HPDE6-E6E7 (cell line): Measurements from ENCODE around the gene GAS7.

ENCODE experiments used
- DNase-seq: peaks from one replicate; pipeline ENCODE4 v3.0.0; 2011; ENCODE audit warnings: missing footprints; ENCODE audit errors: extremely low spot score

GAS7 gene

DNA sequence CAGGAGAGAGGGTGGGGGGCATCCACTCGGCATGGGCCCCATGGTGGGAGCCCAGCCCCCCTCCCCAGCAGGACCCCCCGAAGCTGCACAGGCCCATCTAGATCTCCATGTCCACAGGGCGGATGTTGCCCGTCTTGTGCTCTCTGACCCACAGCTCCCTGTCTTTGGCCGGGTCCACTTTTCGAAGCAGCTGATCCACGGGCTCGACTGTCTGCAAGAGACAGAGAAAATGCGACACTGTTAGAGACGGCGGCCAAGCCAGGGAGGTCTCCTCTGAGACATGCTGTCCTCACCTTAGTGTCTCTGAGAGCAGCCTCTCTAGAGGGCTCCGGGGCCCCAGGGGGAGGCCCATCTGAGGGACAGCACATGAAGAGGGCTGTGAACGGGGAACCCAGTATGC, 281.3 kb downstream of the GAS7 start:
- no peak for DNase-seq

DNA sequence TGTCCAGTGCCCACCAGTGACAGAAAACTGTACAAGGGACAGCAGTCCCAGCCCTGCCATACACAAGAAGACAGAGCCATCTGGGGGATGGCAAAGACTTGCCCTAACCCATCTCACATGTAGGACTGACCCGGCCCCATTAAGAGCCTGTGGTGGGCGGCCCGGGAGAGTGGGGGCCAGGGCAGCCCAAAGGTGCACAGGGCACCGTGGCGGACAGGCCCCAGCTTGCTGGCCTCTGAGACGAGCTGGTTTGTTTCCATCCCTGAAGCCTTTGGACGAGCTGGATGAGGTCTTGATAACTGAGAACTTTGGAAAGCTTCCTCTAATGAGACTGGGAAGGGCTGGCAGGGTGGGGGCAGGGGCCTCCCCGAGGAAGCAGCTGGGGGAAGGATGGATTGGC, 282.3 kb downstream of the GAS7 start:
- no peak for DNase-seq

DNA sequence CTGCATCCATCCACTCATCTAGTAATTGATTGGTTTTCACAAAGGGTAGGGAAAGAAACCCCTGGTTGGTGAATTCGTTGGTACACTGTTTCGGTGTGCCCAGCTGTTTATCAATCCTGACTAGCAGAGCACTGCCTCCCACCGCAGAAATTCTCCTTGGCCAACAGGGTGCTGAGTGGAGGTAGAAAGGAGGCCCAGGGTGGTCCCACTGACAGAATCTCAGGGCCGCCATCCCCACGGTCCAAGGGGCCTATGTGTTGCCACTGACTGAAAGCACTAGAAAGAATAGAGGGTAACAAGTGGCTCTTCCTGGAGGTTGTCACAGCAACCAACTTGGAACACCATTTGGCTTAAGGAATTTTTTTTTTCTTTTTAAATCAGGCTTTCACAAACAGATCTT, 284.9 kb downstream of the GAS7 start:
- no peak for DNase-seq

DNA sequence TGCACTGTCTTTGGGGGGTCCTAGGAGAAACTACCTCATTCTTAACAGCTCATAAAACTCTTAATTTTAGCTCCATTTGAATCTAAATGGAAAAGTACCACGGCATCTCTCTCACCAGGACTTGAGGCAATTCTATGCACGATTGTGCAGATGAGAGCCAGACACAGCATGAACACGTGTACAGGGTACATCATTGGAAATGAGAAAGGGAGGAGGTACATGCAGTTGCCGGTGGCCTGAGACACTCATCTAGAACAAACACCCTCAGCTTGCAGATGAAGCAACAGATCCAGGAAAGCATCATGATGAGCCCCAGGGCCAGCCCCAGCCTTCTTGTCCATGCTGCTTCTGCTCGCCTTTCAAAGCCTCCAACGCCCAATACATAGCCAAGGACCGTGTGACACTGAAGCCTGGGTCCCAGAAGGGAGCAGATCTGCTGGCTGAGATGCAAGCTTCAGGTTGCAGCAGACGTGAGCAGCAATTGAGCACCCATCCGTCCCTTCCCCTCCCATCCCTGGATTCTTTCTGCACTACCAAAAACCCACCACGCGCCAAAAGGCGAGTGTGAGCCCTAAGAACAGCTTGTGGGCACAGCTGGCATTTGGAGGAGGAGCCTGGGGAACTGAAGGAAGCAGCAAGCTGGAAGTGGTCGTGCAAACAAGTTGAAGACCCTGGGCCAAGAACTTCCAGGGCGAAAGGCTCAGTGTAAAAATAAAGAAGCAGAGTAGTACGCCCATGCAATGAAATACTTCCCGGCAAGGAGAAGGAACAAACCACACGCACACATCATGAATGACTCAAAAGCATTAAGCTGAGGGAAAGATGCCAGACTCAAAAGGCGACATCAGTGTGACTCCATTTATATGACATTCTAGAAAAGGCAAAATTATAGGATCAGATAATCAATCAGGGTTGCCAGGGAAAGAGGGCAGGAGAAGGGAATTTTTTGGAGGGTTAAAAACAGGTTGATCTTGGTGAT, 286.0 kb downstream of the GAS7 start:
- no peak for DNase-seq

DNA sequence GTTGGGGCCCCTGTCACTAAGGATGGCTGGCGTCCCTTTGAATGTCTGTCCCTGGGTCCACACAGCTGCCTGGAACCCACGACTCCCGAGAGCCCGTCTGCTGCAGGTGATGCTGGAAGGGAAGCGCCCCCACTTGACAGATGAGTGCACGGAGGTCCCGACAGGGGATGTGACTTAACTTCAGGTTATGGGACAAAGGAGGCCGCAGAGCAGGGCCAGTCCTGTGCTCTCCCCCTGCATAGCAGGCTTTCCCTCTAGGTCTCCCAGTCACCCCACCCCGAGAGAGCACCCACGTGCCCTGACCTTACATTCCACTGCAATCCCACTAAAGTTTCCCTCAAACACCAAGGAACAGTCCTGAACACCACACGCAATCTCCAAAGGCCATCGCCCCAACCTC, 287.3 kb downstream of the GAS7 start:
- no peak for DNase-seq

- no peak for DNase-seq
Measured at GRCh38 chr17:9908649-9909042, 289.8 kb downstream of the GAS7 start.

DNA sequence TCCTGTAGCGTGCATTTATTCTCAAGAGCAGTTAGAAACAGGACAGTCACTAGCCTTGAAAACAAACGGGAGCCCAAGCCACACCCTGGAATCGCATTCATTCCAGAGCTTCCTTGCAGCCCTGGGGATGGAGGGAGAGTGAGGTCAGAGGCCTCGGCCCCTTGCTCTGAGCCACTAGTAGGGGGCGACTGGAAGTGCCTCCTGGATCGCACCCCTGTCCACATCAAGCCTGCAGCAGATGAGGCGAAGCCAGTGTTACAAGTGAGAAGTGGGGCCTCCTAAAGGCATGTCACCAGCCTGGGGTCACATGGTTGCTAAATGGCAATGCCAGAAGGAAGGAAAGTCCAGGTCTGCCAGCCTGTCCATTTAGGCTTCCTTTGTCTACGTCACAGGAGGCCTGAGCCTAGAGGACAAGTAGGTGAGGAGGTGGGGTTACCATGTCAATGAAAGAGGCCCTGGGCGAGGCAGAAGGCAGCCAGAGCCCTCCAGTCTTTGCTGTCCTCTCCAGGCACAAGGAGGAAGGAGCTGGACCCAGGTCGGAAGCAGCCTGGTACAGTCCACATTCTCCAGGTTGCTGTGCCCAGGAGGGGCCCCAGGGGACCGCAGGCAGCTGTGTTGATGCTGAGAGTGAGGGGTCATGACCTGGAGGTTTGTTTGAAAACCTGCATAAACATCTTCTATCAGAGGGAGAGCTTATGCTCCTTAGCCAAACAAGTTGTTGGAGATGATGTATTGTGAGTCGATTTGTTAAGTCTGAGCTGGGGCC, 290.3 kb downstream of the GAS7 start:
- DNase-seq, result no peak

DNA sequence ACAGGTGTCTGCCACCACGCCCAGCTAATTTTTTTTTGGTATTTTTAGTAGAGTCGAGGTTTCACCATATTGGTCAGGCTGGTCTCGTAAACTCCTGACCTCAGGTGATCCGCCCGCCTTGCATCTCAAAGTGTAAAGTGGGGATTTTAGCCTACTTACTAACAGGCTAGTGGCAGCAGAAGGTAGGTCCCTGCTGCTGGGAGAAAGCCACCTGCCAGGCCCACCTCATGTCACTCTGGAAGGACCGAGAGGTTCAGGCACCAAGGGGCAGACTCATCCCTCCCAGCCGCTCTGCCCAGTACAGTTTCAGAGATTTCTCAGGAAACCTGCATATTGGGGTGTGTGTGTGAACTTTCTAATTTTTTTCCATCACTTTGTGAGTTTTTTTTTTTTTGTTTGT, 291.3 kb downstream of the GAS7 start:
- DNase-seq, result no peak

GRCh38 chr17:9906616-9907015, 291.8 kb downstream of the GAS7 start:
- no peak for DNase-seq

DNA sequence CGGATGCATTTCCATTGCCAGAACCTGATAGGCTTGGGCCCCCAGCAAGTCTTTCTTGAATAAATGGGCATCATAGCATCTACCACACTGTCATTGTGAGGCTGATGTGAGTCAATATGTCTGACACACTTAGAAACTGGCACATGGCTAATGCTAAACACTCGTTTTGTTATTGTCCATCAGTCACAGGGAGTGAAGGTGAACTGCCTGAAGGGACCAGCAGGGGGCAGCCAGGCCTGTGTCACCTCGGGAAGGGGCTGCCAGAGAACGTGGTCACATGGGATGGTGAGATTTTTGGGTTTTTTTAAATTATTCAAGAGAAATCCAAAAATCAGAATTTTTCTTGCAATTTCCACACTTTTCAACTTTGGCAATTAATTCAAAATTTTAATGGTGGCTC, 292.5 kb downstream of the GAS7 start:
- no peak for DNase-seq

- no peak for DNase-seq
Measured at GRCh38 chr17:9905078-9905415, 293.4 kb downstream of the GAS7 start, which contains the start of gene RCVRN. TSS of gene RCVRN (minus strand) at chr17:9905271. CDS start at chr17:9905180, 91 bp downstream.

DNA sequence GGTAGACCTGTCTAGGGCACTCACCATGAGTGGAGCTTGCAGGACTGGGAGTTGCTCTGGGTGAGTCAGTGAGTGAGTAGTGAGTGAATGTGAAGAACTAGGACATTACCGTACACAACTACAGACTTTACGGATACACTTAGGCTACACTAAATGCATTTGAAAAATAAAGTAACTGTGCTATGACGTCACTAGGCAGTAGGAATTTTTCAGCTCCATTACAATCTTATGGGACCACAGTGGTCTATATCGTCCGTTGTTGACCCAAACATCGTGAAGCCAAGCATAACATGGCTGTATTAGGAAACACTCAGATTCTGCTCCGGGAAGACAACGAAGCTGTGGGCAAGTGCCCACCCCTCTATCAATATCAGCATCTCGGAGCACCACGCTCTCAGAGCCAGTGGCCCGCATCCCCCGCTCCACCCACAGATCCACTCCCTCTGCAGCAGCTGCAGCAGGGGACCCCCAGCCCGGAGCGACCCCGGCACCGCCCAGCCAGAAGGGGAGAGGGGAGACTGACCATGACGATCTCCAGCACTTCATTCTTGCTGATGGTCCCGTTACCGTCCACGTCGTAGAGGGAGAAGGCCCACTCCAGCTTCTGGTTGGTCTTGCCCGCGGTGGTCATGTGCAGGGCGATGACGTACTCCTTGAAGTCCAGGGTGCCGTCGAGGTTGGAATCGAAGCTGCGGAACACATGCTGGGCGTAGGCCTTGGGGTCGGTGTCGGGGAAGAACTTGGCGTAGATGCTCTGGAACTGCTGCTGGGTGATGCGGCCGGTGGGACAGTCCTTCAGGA, 293.9 kb downstream of the GAS7 start:
- no peak for DNase-seq

GRCh38 chr17:9902120-9902519, 296.3 kb downstream of the GAS7 start:
- DNase-seq, result no peak

- DNase-seq, result no peak
Measured at GRCh38 chr17:9900784-9901183, 297.6 kb downstream of the GAS7 start.

DNA sequence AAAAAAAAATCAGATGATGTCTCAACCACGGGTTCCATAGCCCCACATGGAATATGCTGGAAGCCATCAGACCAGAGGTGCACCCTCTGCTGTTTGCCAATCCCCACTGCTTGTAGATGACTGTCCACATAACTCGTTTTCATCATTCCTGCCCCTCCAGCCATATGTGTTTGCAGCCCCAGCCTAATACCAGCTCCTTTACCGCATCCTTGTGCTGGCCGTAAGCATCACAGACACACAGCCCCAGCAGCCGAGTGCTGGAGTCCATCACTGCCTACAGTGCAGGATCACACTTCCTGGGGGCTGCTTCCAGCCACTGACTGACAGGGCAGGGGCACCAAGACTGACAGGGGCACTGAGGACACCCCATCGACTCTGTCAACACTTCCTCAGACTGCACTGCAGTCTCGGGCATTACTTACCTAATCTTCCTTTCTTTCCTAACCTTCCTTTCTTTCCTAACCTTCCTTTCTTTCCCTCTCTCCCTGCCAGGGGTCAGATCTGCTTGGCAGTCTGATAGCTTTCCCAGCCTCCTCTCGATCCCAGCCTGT, 298.3 kb downstream of the GAS7 start:
- DNase-seq, result no peak

DNA sequence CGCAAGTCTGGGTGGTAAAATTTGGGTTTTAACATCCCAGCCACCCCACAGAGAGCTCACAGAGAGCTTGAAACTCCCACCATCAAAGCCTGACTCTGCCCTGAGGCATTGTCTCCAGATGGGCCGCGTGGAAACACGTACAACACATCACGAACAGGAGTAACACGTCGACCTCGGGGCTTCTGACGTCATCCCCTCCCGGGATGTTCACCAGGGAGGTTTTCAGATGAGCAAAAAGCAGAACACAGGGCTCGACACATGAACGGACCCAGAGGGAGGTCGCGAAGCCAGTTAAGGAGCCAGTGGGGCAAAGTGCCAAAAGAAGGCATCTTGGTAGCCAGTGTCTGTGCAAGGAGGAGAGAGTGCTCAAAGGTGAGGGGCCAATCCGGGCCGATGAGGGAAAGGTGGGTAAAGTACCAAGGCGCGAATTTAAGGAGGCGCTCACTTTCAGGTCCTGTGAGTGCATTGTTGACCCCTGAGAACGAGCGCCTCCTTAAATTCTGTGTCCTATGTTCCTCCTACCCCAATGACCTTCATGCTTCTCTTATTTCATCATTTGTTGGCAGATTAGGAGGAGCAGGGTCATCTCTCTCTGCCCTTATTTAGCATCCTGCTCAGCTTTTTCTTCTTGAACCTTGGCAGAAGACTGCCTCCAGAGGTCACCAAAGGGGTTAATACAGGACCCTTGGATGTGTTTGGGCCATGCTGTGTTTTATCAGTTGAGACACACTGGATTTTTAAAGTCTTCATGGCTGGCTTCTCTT, 298.9 kb downstream of the GAS7 start:
- DNase-seq, result no peak

DNA sequence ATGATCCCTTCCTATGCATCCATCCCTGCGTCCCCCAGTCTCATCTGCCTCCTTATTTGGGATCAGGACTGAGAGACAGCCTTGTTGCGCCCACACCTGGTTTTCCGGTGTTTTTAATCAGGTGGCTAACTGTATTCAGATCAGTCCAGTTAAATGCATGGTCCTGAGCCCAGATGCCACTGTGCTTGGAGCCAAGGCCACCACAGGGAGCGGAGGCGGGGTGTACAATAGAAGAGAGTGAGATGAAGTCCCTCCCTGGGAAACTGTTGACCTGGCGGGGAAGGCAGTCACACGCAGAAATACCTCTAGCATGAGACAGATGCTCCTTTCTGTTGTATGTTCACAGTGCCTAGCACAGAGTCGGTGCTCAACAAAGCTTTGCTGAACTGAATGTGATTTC, 299.6 kb downstream of the GAS7 start:
- DNase-seq, result no peak

DNA sequence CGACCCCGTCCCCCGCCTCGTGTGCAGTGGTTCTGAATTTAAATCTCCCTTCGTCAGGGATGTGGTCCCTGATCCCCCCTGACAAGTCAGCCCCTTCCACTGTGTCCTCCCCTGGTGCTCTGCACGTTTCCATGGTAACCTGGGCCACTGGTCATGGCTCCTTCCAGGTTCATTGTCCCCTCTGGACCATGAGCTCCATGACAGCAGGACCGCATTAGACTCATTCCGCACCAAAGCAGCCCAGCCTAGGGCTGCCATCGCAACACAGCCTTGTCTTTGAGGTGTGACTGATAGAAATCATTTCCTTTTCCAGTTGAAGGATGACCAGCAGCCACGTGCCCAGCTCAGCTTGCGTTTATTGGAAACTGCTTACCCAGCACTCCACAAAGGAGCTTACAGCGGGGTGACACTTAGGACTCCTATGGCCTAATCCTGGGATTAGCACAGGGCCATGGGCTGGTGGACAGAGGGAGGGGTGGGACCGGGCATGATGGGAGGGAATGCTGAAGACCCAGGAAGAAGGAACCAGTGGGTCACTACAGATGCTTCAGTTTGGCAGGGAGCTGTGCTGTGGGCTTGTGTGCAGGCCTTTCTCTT, 300.9 kb downstream of the GAS7 start:
- no peak for DNase-seq

- no peak for DNase-seq
Measured at GRCh38 chr17:9895923-9896322, 302.5 kb downstream of the GAS7 start.

GRCh38 chr17:9894231-9894630, 304.2 kb downstream of the GAS7 start:
- DNase-seq, result no peak
